ENCODE data around the gene KLHL29.

DNA sequence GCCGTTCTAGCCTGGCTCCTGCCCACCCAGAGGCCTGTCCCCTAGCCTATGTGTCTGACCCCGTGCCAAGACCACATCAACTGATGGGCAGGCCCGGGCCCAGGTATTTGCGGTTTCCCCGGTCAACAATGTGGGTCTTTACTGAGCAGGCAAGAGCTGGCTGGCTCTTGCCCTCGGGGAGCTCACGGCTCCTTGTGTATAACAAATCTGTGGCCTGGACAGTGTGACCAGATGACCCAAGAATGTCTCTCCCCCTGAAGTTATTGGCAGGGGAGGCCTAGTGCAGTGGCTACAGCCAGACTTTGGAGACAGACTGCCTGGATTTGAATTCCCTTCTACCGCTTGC lies 179.6 kb downstream of the KLHL29 start:
- TF ChIP-seq, protein P1, sequence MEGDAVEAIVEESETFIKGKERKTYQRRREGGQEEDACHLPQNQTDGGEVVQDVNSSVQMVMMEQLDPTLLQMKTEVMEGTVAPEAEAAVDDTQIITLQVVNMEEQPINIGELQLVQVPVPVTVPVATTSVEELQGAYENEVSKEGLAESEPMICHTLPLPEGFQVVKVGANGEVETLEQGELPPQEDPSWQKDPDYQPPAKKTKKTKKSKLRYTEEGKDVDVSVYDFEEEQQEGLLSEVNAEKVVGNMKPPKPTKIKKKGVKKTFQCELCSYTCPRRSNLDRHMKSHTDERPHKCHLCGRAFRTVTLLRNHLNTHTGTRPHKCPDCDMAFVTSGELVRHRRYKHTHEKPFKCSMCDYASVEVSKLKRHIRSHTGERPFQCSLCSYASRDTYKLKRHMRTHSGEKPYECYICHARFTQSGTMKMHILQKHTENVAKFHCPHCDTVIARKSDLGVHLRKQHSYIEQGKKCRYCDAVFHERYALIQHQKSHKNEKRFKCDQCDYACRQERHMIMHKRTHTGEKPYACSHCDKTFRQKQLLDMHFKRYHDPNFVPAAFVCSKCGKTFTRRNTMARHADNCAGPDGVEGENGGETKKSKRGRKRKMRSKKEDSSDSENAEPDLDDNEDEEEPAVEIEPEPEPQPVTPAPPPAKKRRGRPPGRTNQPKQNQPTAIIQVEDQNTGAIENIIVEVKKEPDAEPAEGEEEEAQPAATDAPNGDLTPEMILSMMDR (conservative IDR thresholded peaks at IDR 0.05; ENCODE audit: low read length): no peak
- no peak for TF ChIP-seq EZH2phosphoT487 (IDR thresholded peaks at IDR 0.05; ENCODE audit: borderline replicate concordance, low read depth, low read length)

Measured in OCI-LY7 (cell line).